Caco-2 (cell line): ENCODE results near the gene GRHPR. TPM values are rescaled to one million over a fixed set of nuclear protein-coding genes. Genes with fewer than 3 reads are reported as not detected.

ENCODE experiments used
- BruUV-seq: library from RNA; stranded (reverse); fragments of 400-500 nt; replicated peaks from 2 replicates; lab custom pipeline; 2021; lab: Mats Ljungman, UMichigan
- CTCF ChIA-PET: fragments of 300-600 bp; sonication (Branson Sonifier 250); formaldehyde crosslinking; loops from one replicate; lab custom pipeline; 2022; ENCODE audit warnings: antibody characterized with exemption; lab: Charles Lee
- POLR2A ChIA-PET: fragments of 300-600 bp; sonication (Branson Sonifier 250); formaldehyde crosslinking; loops from one replicate; lab custom pipeline; 2022; ENCODE audit warnings: antibody characterized with exemption; lab: Charles Lee
- DNase-seq, 2 experiments: peaks; one replicate each; pipeline versions ENCODE4 v3.0.0 to v3.0.0-alpha.2; 2020 to 2022
- H3K27me3 ChIP-seq: replicated peaks from 2 replicates; pipeline ENCODE4 v1.6.0; 2011; ENCODE audit warnings: low read length; ENCODE audit not compliant: control insufficient read depth, insufficient read depth
- H3K36me3 ChIP-seq: 2 replicates; pipeline ENCODE4 v1.5.1; 2011; ENCODE audit warnings: low read length; ENCODE audit not compliant: control insufficient read depth, insufficient read depth
- H3K4me1 ChIP-seq: fragments of 250-450 bp; sonication (Bioruptor Pico); 2 replicates; pipeline ENCODE4 v1.5.1; 2020; ENCODE audit warnings: mild to moderate bottlenecking
- H3K4me3 ChIP-seq: 2 replicates; pipeline ENCODE4 v1.5.1; 2011; ENCODE audit warnings: low read depth, mild to moderate bottlenecking, control low read depth, low read length
- H3K9me3 ChIP-seq: fragments of 250-450 bp; sonication (Bioruptor Pico); 2 replicates; pipeline ENCODE4 v1.5.1; 2020; ENCODE audit warnings: mild to moderate bottlenecking, moderate library complexity
- H3K27ac Mint-ChIP-seq: one replicate; pipeline ENCODE4 v1.8.0; 2022; ENCODE audit warnings: mixed read lengths; ENCODE audit not compliant: unreplicated experiment
- H3K27me3 Mint-ChIP-seq: one replicate; pipeline ENCODE4 v1.8.0; 2022; ENCODE audit warnings: mixed read lengths; ENCODE audit not compliant: insufficient read depth, unreplicated experiment
- H3K36me3 Mint-ChIP-seq: one replicate; pipeline ENCODE4 v1.8.0; 2022; ENCODE audit warnings: mild to moderate bottlenecking, mixed read lengths; ENCODE audit not compliant: insufficient read depth, unreplicated experiment
- H3K4me1 Mint-ChIP-seq: one replicate; pipeline ENCODE4 v1.8.0; 2022; ENCODE audit warnings: low read depth, mixed read lengths; ENCODE audit not compliant: unreplicated experiment
- H3K4me3 Mint-ChIP-seq: one replicate; pipeline ENCODE4 v1.8.0; 2022; ENCODE audit warnings: mild to moderate bottlenecking, moderate library complexity, mixed read lengths; ENCODE audit not compliant: unreplicated experiment
- H3K9me3 Mint-ChIP-seq: one replicate; pipeline ENCODE4 v1.8.0; 2022; ENCODE audit warnings: mixed read lengths; ENCODE audit not compliant: unreplicated experiment
- CTCF ChIP-seq, 2 experiments: fragments of 200-600 bp in 1 of 2; IDR thresholded peaks; 1 replicate in 1 of 2; 2 replicates in 1 of 2; pipeline versions ENCODE4 v1.5.1 to v1.8.0; 2011 to 2022; ENCODE audit warnings: antibody characterized with exemption in 1 of 2, control low read depth in 1 of 2, inconsistent platforms in 1 of 2, low read depth in 1 of 2, low read length in 1 of 2, mild to moderate bottlenecking in 1 of 2, moderate library complexity in 1 of 2; ENCODE audit not compliant: insufficient read depth in 1 of 2, severe bottlenecking in 1 of 2, unreplicated experiment in 1 of 2
- intact Hi-C: fragments of 100-400 bp; cut with micrococcal nuclease; formaldehyde crosslinking; loops from one replicate; pipeline ENCODE4 v1.10.0; 2022; ENCODE audit not compliant: unreplicated experiment
- total RNA-seq: library from RNA; stranded (reverse); gene quantifications from 2 replicates; pipeline ENCODE4 v1.2.3, GENCODE V29; 2022

GRHPR gene
- total RNA-seq, 1 experiment from 2014 or later = 82.5 TPM

DNA sequence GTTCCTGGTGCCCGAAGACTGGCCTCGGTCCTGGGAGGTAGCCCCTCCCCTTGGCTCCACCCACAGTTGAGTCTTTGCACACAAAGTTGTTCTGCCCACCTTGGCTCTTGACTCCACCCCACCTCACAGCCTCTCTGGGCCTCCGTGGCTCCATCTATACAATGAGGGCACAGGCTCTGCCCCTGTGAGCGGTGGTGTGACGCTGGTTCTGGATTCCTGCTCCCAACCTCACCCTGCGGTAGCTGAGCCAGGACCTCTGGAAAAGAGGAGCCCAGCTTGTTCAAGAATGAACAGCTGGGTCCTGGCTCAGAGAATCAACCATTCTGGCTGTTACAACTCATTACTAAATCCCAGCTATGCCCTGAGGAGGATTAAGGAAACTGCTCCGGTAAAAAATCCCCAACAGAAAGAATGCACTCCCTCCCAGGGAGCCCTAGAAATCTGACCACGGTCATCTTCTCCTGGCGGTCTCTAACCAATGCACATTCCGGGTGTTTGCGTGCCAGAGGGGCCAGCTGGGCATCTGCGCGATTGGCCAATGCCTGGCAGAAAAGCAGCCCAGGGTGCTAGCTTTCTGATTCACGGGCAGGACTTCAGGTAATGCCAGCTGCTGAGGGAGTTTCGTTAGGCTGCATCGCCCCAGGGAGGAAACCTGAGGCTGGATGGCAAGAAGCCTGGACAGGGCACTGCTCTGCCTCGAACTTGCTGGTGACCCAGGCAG lies 9.9 kb upstream of the GRHPR start:
- no peak for DNase-seq
- no peaks in the 10 kb centered on the region for H3K36me3 ChIP-seq
- H3K4me3 Mint-ChIP-seq = no peak overlapping the region
- H3K4me1 Mint-ChIP-seq = peaks cover 33% of the 10 kb centered on the region
- H3K4me1 ChIP-seq = peaks cover 27% of the 10 kb centered on the region
- peak overlapping the region; percentile 25 for H3K27ac Mint-ChIP-seq
- no peaks in the 10 kb centered on the region for H3K9me3 ChIP-seq
- ChIA-PET POLR2A (no interaction called here), CTCF (no interaction called here)
- BruUV-seq = no TSS peak
- intact Hi-C loops = loop anchor here (5.0 kb wide), 1 partner anchor 500 kb away; no protein-coding TSS in a partner anchor
- H3K9me3 Mint-ChIP-seq = no peaks in the 10 kb centered on the region
- no peak for TF ChIP-seq CTCF (IDR thresholded peaks at IDR 0.05; ENCODE audit: insufficient read depth in 1 of 2, low read depth in 1 of 2, low read length in 1 of 2, severe bottlenecking in 1 of 2, unreplicated experiment in 1 of 2)
- peaks cover 11% of the 10 kb centered on the region for H3K36me3 Mint-ChIP-seq
- no peaks in the 10 kb centered on the region for H3K27me3 ChIP-seq
- H3K27me3 Mint-ChIP-seq = no peaks in the 10 kb centered on the region
- no peak overlapping the region for H3K4me3 ChIP-seq

DNA sequence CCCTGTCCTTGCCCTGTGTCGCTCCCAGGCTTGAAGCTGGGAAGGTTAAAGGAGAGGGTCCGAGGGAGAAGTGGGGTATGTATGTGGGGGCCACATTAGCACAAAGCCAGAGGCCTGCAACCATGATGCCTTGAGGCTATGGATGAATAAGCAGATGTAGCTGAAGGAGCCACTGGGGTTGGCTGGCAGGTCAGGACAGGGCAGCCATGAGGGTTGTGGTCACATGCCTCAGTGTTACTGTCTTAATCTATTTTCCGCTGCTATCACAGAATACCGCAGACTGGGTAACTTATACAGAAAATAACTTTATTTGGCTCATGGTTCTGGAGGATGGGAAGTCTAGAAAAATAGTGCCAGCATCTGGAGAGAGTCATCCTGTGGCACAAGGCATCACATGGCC lies 9.2 kb upstream of the GRHPR start:
- no peaks in the 10 kb centered on the region for H3K9me3 ChIP-seq
- peak overlapping the region; percentile 25 for H3K27ac Mint-ChIP-seq
- BruUV-seq = no TSS peak
- TF ChIP-seq CTCF (IDR thresholded peaks at IDR 0.05; ENCODE audit: insufficient read depth in 1 of 2, low read depth in 1 of 2, low read length in 1 of 2, severe bottlenecking in 1 of 2, unreplicated experiment in 1 of 2) = no peak
- peaks cover 33% of the 10 kb centered on the region for H3K4me1 Mint-ChIP-seq
- peaks cover 11% of the 10 kb centered on the region for H3K36me3 Mint-ChIP-seq
- no peaks in the 10 kb centered on the region for H3K27me3 Mint-ChIP-seq
- no peak for DNase-seq
- no peaks in the 10 kb centered on the region for H3K27me3 ChIP-seq
- H3K36me3 ChIP-seq = no peaks in the 10 kb centered on the region
- H3K4me1 ChIP-seq = peaks cover 34% of the 10 kb centered on the region
- H3K4me3 Mint-ChIP-seq = no peak overlapping the region
- no peak overlapping the region for H3K4me3 ChIP-seq
- CTCF ChIA-PET = no interaction called here
- no peaks in the 10 kb centered on the region for H3K9me3 Mint-ChIP-seq
- intact Hi-C loops = loop anchor here (5.0 kb wide), 1 partner anchor 501 kb away; no protein-coding TSS in a partner anchor
- POLR2A ChIA-PET = no interaction called here

DNA sequence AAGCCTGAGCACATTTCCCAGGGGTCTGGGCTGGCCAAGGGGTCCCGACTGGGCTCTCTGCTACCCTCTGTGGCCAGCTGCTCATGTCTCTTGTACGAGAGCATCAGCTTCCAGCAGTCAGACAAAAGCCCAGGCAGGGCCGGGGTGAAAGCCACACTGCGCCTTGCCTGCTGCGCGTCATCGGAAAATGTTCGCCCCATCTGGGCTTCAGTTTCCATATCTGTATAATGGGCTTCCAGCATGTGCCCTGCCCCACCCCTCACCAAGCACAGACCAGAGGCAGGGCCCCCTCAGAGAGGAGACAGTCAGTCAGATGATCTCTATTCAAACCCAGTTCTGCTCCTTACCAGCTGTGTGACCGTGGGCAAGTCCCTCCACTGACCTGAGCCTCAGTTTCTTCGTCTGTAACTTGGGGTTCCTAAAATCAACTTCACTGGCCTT lies 8.0 kb upstream of the GRHPR start:
- peaks cover 39% of the 10 kb centered on the region for H3K4me1 Mint-ChIP-seq
- Histone ChIP-seq H3K4me1 (peaks cover 40% of the 10 kb centered on the region), H3K27me3 (no peaks in the 10 kb centered on the region), H3K36me3 (no peaks in the 10 kb centered on the region), H3K9me3 (no peaks in the 10 kb centered on the region), H3K4me3 (no peak overlapping the region)
- no peak for TF ChIP-seq CTCF (IDR thresholded peaks at IDR 0.05; ENCODE audit: insufficient read depth in 1 of 2, low read depth in 1 of 2, low read length in 1 of 2, severe bottlenecking in 1 of 2, unreplicated experiment in 1 of 2)
- peak overlapping the region; percentile 65 for H3K4me3 Mint-ChIP-seq
- CTCF ChIA-PET = interaction anchor here (0.7 kb wide), 1 partner anchor 23 kb away, joined by 3 read pairs; no protein-coding TSS in a partner anchor
- no peaks in the 10 kb centered on the region for H3K9me3 Mint-ChIP-seq
- POLR2A ChIA-PET = no interaction called here
- no TSS peak for BruUV-seq
- DNase-seq = no peak
- H3K36me3 Mint-ChIP-seq = peaks cover 11% of the 10 kb centered on the region
- H3K27ac Mint-ChIP-seq = peak overlapping the region; percentile 87
- H3K27me3 Mint-ChIP-seq = no peaks in the 10 kb centered on the region
- intact Hi-C loops = loop anchor here (2.0 to 5.0 kb wide), 4 partner anchors 16 to 502 kb away; partner anchors contain the start of gene ZBTB5
